Gastrocnemius medialis (tissue), 4 donors: ENCODE results near the gene RAN. TPM values are rescaled to one million over a fixed set of nuclear protein-coding genes. Genes with fewer than 3 reads are reported as not detected.

Experiments
- ATAC-seq, 2 donors: fragments of 150-250 bp; one replicate each; pipeline ENCODE4 v1.9.1; 2016
- DNase-seq, 2 donors: peaks; one replicate each; pipeline ENCODE4 v3.0.0-alpha.2; 2019
- H3K27ac ChIP-seq, 4 donors: fragments of 200-600 bp; sonication (generic); 1 replicate in 1 of 4; 2 replicates in 3 of 4; pipeline ENCODE4 v1.5.1; 2016 to 2018; ENCODE audit warnings: mild to moderate bottlenecking in 2 of 4, moderate library complexity in 1 of 4
- H3K27me3 ChIP-seq, 3 donors: fragments of 200-600 bp; sonication (generic) in 2 of 3; 1 replicate in 1 of 3; 2 replicates in 2 of 3; pipeline versions ENCODE4 v1.5.1 to v1.6.0; 2016 to 2019; ENCODE audit warnings: mild to moderate bottlenecking in 1 of 3, moderate library complexity in 1 of 3
- H3K36me3 ChIP-seq, 2 donors: fragments of 200-600 bp; sonication (generic) in 1 of 2; one replicate each; pipeline ENCODE4 v1.5.1; 2017 to 2018
- H3K4me1 ChIP-seq, 2 donors: fragments of 200-600 bp; sonication (generic) in 1 of 2; one replicate each; pipeline ENCODE4 v1.5.1; 2016 to 2017; ENCODE audit warnings: mild to moderate bottlenecking in 2 of 2
- H3K4me3 ChIP-seq, 4 donors: fragments of 200-600 bp; sonication (generic) in 3 of 4; 1 replicate in 1 of 4; 2 replicates in 3 of 4; pipeline ENCODE4 v1.5.1; 2016 to 2019; ENCODE audit warnings: mild to moderate bottlenecking in 2 of 4
- H3K9me3 ChIP-seq, 3 donors: fragments of 200-600 bp; sonication (generic) in 2 of 3; 1 replicate in 1 of 3; 2 replicates in 2 of 3; pipeline ENCODE4 v1.5.1; 2016 to 2019
- POLR2A ChIP-seq, 2 donors: fragments of 450-650 bp; IDR thresholded peaks; one replicate each; pipeline ENCODE4 v1.6.1; 2017; ENCODE audit warnings: antibody characterized with exemption in 2 of 2, mild to moderate bottlenecking in 2 of 2, moderate library complexity in 2 of 2
- in situ Hi-C, 4 donors: fragments of 200-750 bp; cut with MboI; loops; one replicate each; pipeline versions ENCODE4 v1.15.0 to v1.8.0; 2017; ENCODE audit warnings: low sequenced_read_pairs in 4 of 4
- intact Hi-C: fragments of 100-400 bp; cut with DNase I; formaldehyde crosslinking; loops from one replicate; pipeline ENCODE4 v1.15.1; 2023; ENCODE audit warnings: low total_unique reads
- total RNA-seq, 4 donors: library from RNA; depleted of rRNA; stranded (reverse); fragments of >200 nt; gene quantifications; one replicate each; pipeline versions ENCODE4 v1.1.0 to v1.2.3, GENCODE V29; 2016
- TF ChIP-seq, protein P1 (sequence below), 5 experiments: fragments of 450-650 bp in 3 of 5; fragments of 200-600 bp in 2 of 5; sonication (generic) in 2 of 5; IDR thresholded peaks in 4 of 5; conservative IDR thresholded peaks in 1 of 5; 1 replicate in 4 of 5; 2 replicates in 1 of 5; pipeline ENCODE4 v1.5.1; 2016 to 2019; ENCODE audit warnings: antibody characterized with exemption in 5 of 5, mild to moderate bottlenecking in 3 of 5, moderate library complexity in 3 of 5

RAN gene
- total RNA-seq, 4 donors from 2014 or later, result 125 to 299 (median 197) TPM

DNA sequence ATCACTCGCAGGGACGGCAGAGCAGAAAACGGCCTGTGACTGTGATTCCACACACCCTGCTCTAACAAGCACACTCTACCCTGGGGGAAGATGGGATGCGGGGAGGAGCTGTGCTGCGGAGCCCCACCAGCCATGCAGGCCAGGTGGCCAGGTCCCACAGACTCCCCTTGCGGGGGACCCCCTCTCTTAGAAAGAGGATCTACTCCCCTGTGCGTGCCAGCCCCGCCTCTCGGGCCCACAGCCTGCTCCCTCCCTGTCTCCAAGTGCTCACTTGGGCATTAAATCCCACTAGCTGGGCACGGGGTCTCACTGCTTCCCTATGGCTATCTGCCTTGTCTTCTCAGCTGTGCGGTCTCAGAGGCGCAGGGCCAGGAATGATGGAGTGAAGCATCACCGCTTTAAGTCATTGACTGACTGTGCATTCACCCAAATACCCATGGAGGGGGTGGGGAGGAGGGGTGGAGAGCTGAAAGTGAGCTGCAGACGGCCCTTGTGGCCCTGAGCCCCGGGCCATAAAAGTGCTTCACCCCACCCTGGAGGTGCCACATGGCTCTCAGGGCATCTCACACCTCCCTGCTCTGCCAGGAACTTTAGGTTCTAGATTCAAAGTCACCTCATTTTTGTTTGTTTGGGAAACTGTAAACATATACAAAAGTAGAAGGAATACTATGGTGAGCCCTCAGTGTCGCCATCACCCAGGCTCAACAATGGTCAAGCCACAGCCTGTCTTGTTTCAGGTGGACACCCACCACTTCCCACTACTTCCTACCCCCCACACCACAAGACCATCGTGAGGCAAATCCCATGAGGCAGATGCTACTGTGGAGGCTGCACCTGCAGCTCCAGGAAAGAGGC is 42.2 kb upstream of the RAN start:
- DNase-seq (no peak), ATAC-seq (no peak)
- H3K4me3 ChIP-seq, result no peak overlapping the region
- no peaks in the 10 kb centered on the region for H3K27me3 ChIP-seq
- intact Hi-C loops (loop anchor here (10.0 kb wide), 1 partner anchor 1255 kb away; no protein-coding TSS in a partner anchor), in situ Hi-C loops (no loop called here)
- H3K4me1 ChIP-seq, result no peaks in the 10 kb centered on the region
- TF ChIP-seq POLR2A (IDR thresholded peaks at IDR 0.05), result no peak
- TF ChIP-seq, protein P1, sequence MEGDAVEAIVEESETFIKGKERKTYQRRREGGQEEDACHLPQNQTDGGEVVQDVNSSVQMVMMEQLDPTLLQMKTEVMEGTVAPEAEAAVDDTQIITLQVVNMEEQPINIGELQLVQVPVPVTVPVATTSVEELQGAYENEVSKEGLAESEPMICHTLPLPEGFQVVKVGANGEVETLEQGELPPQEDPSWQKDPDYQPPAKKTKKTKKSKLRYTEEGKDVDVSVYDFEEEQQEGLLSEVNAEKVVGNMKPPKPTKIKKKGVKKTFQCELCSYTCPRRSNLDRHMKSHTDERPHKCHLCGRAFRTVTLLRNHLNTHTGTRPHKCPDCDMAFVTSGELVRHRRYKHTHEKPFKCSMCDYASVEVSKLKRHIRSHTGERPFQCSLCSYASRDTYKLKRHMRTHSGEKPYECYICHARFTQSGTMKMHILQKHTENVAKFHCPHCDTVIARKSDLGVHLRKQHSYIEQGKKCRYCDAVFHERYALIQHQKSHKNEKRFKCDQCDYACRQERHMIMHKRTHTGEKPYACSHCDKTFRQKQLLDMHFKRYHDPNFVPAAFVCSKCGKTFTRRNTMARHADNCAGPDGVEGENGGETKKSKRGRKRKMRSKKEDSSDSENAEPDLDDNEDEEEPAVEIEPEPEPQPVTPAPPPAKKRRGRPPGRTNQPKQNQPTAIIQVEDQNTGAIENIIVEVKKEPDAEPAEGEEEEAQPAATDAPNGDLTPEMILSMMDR (IDR thresholded peaks at IDR 0.05 in 4 of 5, conservative IDR thresholded peaks at IDR 0.05 in 1 of 5), result no peak
- H3K36me3 ChIP-seq, result no peaks in the 10 kb centered on the region
- H3K9me3 ChIP-seq, result no peaks in the 10 kb centered on the region
- H3K27ac ChIP-seq, result no peak overlapping the region

DNA sequence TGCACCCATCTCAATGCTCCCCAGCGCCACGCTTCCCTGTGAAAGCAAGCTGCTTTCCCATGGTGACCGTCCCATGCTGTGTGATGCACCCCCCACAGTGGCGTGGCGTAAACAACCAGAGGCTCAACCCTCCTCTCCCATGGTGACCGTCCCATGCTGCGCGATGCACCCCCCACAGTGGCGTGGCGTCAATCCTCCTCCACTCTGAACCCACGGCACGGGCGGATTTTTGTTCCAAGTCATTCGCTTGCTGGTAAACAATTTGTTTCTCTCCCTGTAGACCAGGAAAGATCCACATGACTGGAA is 41.7 kb upstream of the RAN start:
- in situ Hi-C loops (no loop called here), intact Hi-C loops (loop anchor here (10.0 kb wide), 1 partner anchor 1255 kb away; no protein-coding TSS in a partner anchor)
- H3K4me3 ChIP-seq, result no peak overlapping the region
- no peaks in the 10 kb centered on the region for H3K36me3 ChIP-seq
- ATAC-seq (no peak), DNase-seq (no peak)
- TF ChIP-seq, protein P1 (IDR thresholded peaks at IDR 0.05 in 4 of 5, conservative IDR thresholded peaks at IDR 0.05 in 1 of 5), result no peak
- TF ChIP-seq POLR2A (IDR thresholded peaks at IDR 0.05), result no peak
- H3K27ac ChIP-seq, result no peak overlapping the region
- H3K27me3 ChIP-seq, result no peaks in the 10 kb centered on the region
- no peaks in the 10 kb centered on the region for H3K4me1 ChIP-seq
- no peaks in the 10 kb centered on the region for H3K9me3 ChIP-seq

DNA sequence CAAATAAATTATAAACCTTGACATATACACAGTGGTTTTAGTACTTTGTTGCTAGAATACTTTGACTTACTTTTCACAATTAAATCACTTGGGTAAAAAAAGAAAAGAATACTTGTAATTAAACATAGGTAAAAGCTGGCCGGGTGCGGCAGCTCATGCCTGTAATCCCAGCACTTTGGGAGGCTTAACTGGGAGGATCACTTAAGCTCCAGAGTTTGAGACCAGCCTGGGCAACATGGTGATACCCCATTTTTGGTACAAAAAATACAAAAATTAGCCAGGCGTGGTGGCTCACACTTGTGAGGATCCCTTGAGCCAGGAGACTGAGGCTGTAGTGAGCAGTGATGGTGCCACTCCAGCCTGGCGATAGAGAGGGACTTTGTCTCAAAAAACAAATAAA is 40.6 kb upstream of the RAN start:
- no peaks in the 10 kb centered on the region for H3K36me3 ChIP-seq
- no peak overlapping the region for H3K27ac ChIP-seq
- H3K4me3 ChIP-seq, result no peak overlapping the region
- no peak for DNase-seq
- TF ChIP-seq, protein P1 (IDR thresholded peaks at IDR 0.05 in 4 of 5, conservative IDR thresholded peaks at IDR 0.05 in 1 of 5), result no peak
- TF ChIP-seq POLR2A (IDR thresholded peaks at IDR 0.05), result no peak
- H3K9me3 ChIP-seq, result no peaks in the 10 kb centered on the region
- ATAC-seq, result no peak
- H3K4me1 ChIP-seq, result no peaks in the 10 kb centered on the region
- H3K27me3 ChIP-seq, result no peaks in the 10 kb centered on the region
- in situ Hi-C loops, result no loop called here
- intact Hi-C loops, result loop anchor here (10.0 kb wide), 1 partner anchor 1254 kb away; no protein-coding TSS in a partner anchor

DNA sequence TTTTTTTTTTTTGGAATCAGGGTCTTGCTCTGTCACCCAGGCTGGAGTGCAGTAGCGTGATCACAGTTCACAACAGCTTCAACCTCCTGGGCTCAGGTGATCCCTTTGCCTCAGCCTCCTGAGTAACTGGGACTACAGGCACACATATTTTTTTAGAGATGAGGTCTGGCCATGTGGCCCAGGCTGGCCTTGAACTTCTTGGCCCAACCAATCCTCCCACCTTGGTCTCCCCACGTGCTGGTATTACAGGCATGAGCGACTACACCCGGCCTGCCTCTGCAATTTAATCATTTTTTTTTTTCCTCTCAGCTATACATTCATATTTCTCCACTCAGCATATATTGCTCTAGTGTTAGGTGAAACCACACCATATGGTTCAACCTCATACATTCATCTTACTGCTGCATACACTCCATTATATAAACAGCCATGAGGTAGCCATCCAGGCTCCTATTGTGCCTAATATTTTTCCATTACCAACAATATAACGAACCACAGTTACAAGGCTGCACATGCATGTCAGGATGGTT is 39.9 kb upstream of the RAN start:
- Histone ChIP-seq H3K9me3 (no peaks in the 10 kb centered on the region), H3K27ac (no peak overlapping the region), H3K36me3 (no peaks in the 10 kb centered on the region), H3K4me3 (no peak overlapping the region), H3K27me3 (no peaks in the 10 kb centered on the region), H3K4me1 (no peaks in the 10 kb centered on the region)
- intact Hi-C loops (loop anchor here (10.0 kb wide), 1 partner anchor 1253 kb away; no protein-coding TSS in a partner anchor), in situ Hi-C loops (no loop called here)
- no peak for DNase-seq
- no peak for ATAC-seq
- no peak for TF ChIP-seq POLR2A (IDR thresholded peaks at IDR 0.05)
- TF ChIP-seq, protein P1 (IDR thresholded peaks at IDR 0.05 in 4 of 5, conservative IDR thresholded peaks at IDR 0.05 in 1 of 5), result no peak
